GM23338 (cell line): ENCODE results near the gene BOK. TPM values are rescaled to one million over a fixed set of nuclear protein-coding genes. Genes with fewer than 3 reads are reported as not detected.

Source experiments
- ATAC-seq: fragments of 200-7000 bp; cut with Tn5 transposase; 3 replicates; pipeline ENCODE4 v1.9.1; 2020
- DNase-seq: peaks from one replicate; pipeline ENCODE4 v3.0.0-alpha.2; 2015; ENCODE audit warnings: low spot score
- H2AFZ ChIP-seq: fragments of 200-600 bp; sonication (generic); 2 replicates; pipeline ENCODE4 v1.8.0; 2016; ENCODE audit warnings: antibody characterized with exemption, mild to moderate bottlenecking, moderate library complexity
- H3F3A ChIP-seq: fragments of 200-600 bp; sonication (generic); replicated peaks from 2 replicates; pipeline ENCODE4 v1.8.0; 2017; ENCODE audit warnings: antibody characterized with exemption, mixed run types, low read depth
- H3K27ac ChIP-seq: fragments of 200-600 bp; sonication (generic); 2 replicates; pipeline ENCODE4 v1.6.1; 2016; ENCODE audit warnings: low read depth
- H3K27me3 ChIP-seq: fragments of 200-600 bp; sonication (generic); 2 replicates; pipeline ENCODE4 v1.8.0; 2016; ENCODE audit warnings: mild to moderate bottlenecking, mixed run types, moderate library complexity; ENCODE audit not compliant: insufficient read depth
- H3K36me3 ChIP-seq: fragments of 200-600 bp; sonication (generic); 2 replicates; pipeline ENCODE4 v1.8.0; 2016; ENCODE audit warnings: mild to moderate bottlenecking; ENCODE audit not compliant: insufficient read depth
- H3K4me1 ChIP-seq: fragments of 200-600 bp; sonication (generic); 2 replicates; pipeline ENCODE4 v1.8.0; 2016; ENCODE audit warnings: mild to moderate bottlenecking, moderate library complexity; ENCODE audit not compliant: insufficient read depth
- H3K4me2 ChIP-seq: fragments of 200-600 bp; sonication (generic); 2 replicates; pipeline ENCODE4 v1.7.1; 2017; ENCODE audit warnings: mixed run types
- H3K4me3 ChIP-seq: fragments of 200-600 bp; sonication (generic); 2 replicates; pipeline ENCODE4 v1.6.1; 2016; ENCODE audit warnings: mixed run types
- H3K79me2 ChIP-seq: fragments of 200-600 bp; sonication (generic); replicated peaks from 2 replicates; pipeline ENCODE4 v1.8.0; 2017; ENCODE audit warnings: mild to moderate bottlenecking; ENCODE audit not compliant: insufficient read depth
- H3K9me2 ChIP-seq: fragments of 200-600 bp; sonication (generic); 2 replicates; pipeline ENCODE4 v1.8.0; 2017; ENCODE audit not compliant: insufficient read depth
- H4K20me1 ChIP-seq: fragments of 200-600 bp; sonication (generic); replicated peaks from 2 replicates; pipeline ENCODE4 v1.8.0; 2017; ENCODE audit warnings: mild to moderate bottlenecking; ENCODE audit not compliant: insufficient read depth
- H3K27ac Mint-ChIP-seq: 2 replicates; pipeline ENCODE4 v1.8.0; 2020; ENCODE audit warnings: inconsistent platforms, mild to moderate bottlenecking, moderate library complexity, mixed read lengths
- H3K27me3 Mint-ChIP-seq: 3 replicates; pipeline ENCODE4 v1.8.0; 2022; ENCODE audit warnings: low read depth, mild to moderate bottlenecking, moderate library complexity, mixed read lengths, inconsistent platforms; ENCODE audit not compliant: insufficient read depth, poor library complexity
- H3K36me3 Mint-ChIP-seq: 3 replicates; pipeline ENCODE4 v1.8.0; 2021; ENCODE audit warnings: low read depth, mild to moderate bottlenecking, inconsistent platforms, moderate library complexity, mixed read lengths
- H3K4me1 Mint-ChIP-seq: 3 replicates; pipeline ENCODE4 v1.8.0; 2020; ENCODE audit warnings: mild to moderate bottlenecking, inconsistent platforms, mixed read lengths
- H3K4me3 Mint-ChIP-seq: 3 replicates; pipeline ENCODE4 v1.8.0; 2021; ENCODE audit warnings: moderate library complexity, mild to moderate bottlenecking, inconsistent platforms, mixed read lengths
- H3K9me3 Mint-ChIP-seq: 3 replicates; pipeline ENCODE4 v1.8.0; 2020; ENCODE audit warnings: moderate library complexity, mild to moderate bottlenecking, inconsistent platforms, mixed read lengths
- CREB1 ChIP-seq: fragments of 250-450 bp; sonication (Bioruptor Pico); IDR thresholded peaks from 2 replicates; pipeline ENCODE4 v1.5.0; 2020; ENCODE audit warnings: low read depth, mild to moderate bottlenecking, moderate library complexity
- CTCF ChIP-seq, 2 experiments: fragments of 200-600 bp in 1 of 2; sonication (generic) in 1 of 2; conservative IDR thresholded peaks; 2 replicates each; pipeline versions ENCODE4 v1.5.1 to v1.6.1; 2016 to 2017; ENCODE audit warnings: antibody characterized with exemption in 2 of 2, low read depth in 2 of 2, mild to moderate bottlenecking in 2 of 2, moderate library complexity in 1 of 2
- ETS1 ChIP-seq: IDR thresholded peaks from 2 replicates; pipeline ENCODE4 v1.6.1; 2016; ENCODE audit warnings: antibody characterized with exemption
- EZH2phosphoT487 ChIP-seq: fragments of 200-600 bp; sonication (generic); IDR thresholded peaks from one replicate; pipeline ENCODE4 v1.8.1; 2018; ENCODE audit warnings: antibody characterized with exemption; ENCODE audit not compliant: unreplicated experiment
- NANOG ChIP-seq: IDR thresholded peaks from 2 replicates; pipeline ENCODE4 v1.6.1; 2016; ENCODE audit warnings: antibody characterized with exemption, borderline replicate concordance
- POLR2AphosphoS5 ChIP-seq: IDR thresholded peaks from 2 replicates; pipeline ENCODE4 v1.6.1; 2016; ENCODE audit warnings: antibody characterized with exemption, low read depth
- STAT1 ChIP-seq: IDR thresholded peaks from one replicate; pipeline ENCODE4 v1.6.1; 2016; ENCODE audit warnings: antibody characterized with exemption; ENCODE audit not compliant: unreplicated experiment
- ZNF114 ChIP-seq: fragments of 250-450 bp; sonication (Bioruptor Pico); IDR thresholded peaks from 2 replicates; pipeline ENCODE4 v1.5.0; 2020; ENCODE audit warnings: mild to moderate bottlenecking, moderate library complexity
- ZNF331 ChIP-seq: fragments of 250-450 bp; sonication (Bioruptor Pico); IDR thresholded peaks from 2 replicates; pipeline ENCODE4 v1.5.0; 2020; ENCODE audit warnings: low read depth, mild to moderate bottlenecking, moderate library complexity
- polyA plus RNA-seq: library from polyadenylated mRNA; unstranded; fragments of >200 nt; fragmentation: Nextera tagmentation; extraction: Ambion mirVana; gene quantifications from 2 replicates; pipeline ENCODE4 v1.2.1, GENCODE V29; 2016
- total RNA-seq: library from RNA; depleted of rRNA; stranded (reverse); fragments of >200 nt; shearing (Covaris generic); gene quantifications from 2 replicates; pipeline ENCODE4 v1.2.3, GENCODE V29; 2014
- TF ChIP-seq, protein P1 (sequence below): IDR thresholded peaks from one replicate; pipeline ENCODE4 v1.6.1; 2018; ENCODE audit warnings: antibody characterized with exemption; ENCODE audit not compliant: unreplicated experiment

BOK gene
- total and polyA plus RNA-seq, 2 experiments from 2014 or later, result 13.5 to 36.7 TPM

GRCh38 chr2:241592126-241592845 is 33.7 kb downstream of the BOK start (continued):
- TF ChIP-seq, protein P1, sequence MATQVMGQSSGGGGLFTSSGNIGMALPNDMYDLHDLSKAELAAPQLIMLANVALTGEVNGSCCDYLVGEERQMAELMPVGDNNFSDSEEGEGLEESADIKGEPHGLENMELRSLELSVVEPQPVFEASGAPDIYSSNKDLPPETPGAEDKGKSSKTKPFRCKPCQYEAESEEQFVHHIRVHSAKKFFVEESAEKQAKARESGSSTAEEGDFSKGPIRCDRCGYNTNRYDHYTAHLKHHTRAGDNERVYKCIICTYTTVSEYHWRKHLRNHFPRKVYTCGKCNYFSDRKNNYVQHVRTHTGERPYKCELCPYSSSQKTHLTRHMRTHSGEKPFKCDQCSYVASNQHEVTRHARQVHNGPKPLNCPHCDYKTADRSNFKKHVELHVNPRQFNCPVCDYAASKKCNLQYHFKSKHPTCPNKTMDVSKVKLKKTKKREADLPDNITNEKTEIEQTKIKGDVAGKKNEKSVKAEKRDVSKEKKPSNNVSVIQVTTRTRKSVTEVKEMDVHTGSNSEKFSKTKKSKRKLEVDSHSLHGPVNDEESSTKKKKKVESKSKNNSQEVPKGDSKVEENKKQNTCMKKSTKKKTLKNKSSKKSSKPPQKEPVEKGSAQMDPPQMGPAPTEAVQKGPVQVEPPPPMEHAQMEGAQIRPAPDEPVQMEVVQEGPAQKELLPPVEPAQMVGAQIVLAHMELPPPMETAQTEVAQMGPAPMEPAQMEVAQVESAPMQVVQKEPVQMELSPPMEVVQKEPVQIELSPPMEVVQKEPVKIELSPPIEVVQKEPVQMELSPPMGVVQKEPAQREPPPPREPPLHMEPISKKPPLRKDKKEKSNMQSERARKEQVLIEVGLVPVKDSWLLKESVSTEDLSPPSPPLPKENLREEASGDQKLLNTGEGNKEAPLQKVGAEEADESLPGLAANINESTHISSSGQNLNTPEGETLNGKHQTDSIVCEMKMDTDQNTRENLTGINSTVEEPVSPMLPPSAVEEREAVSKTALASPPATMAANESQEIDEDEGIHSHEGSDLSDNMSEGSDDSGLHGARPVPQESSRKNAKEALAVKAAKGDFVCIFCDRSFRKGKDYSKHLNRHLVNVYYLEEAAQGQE, result no peak
- TF ChIP-seq CTCF (conservative IDR thresholded peaks at IDR 0.05; ENCODE audit: low read depth in 2 of 2) (no peak), CREB1 (no peak), POLR2AphosphoS5 (no peak), STAT1 (no peak), ZNF114 (CRISPR knock-in tag) (no peak), ETS1 (no peak), ZNF331 (CRISPR knock-in tag) (no peak)

- DNase-seq (no peak), ATAC-seq (no peak)
- H3K27ac ChIP-seq, result no peak overlapping the region
- H3K4me1 Mint-ChIP-seq, result no peaks in the 10 kb centered on the region; the same call in 2 of the 3 replicates
- no peak overlapping the region for H3K4me2 ChIP-seq
- H3K79me2 ChIP-seq, result 0 out of 2 replicates have a peak, but pooled peaks cover 3% of the 10 kb centered on the region
- H3K36me3 ChIP-seq, result no peaks in the 10 kb centered on the region
- H3K9me3 Mint-ChIP-seq, result peaks cover 12% of the 10 kb centered on the region; the same call in 2 of the 3 replicates
- H3K4me3 Mint-ChIP-seq, result no peak overlapping the region
- no peak overlapping the region for H2AFZ ChIP-seq
- H3K27ac Mint-ChIP-seq, result no peak overlapping the region
- H3K4me1 ChIP-seq, result no peaks in the 10 kb centered on the region
- peaks cover 12% of the 10 kb centered on the region for H3K36me3 Mint-ChIP-seq
- no peak overlapping the region for H3K4me3 ChIP-seq
- H3K9me2 ChIP-seq, result no peaks in the 10 kb centered on the region
- no peaks in the 10 kb centered on the region for H3K27me3 ChIP-seq
- H3K27me3 Mint-ChIP-seq, result peaks cover 4% of the 10 kb centered on the region
- H4K20me1 ChIP-seq, result peaks cover 4% of the 10 kb centered on the region; the same call in 1 of the 2 replicates
- H3F3A ChIP-seq, result no peaks in the 10 kb centered on the region
- TF ChIP-seq EZH2phosphoT487 (no peak), NANOG (no peak), CREB1 (no peak), CTCF (conservative IDR thresholded peaks at IDR 0.05; ENCODE audit: low read depth in 2 of 2) (no peak), ZNF331 (CRISPR knock-in tag) (no peak)
Measured at GRCh38 chr2:241593271-241593670, 34.7 kb downstream of the BOK start.
